HG02763 (cell line): ENCODE data around the gene MVB12A.

Experiments
- ATAC-seq: cut with Tn5 transposase; IDR thresholded peaks from one replicate; pipeline ENCODE4 v1.9.1; 2021; ENCODE audit warnings: mild to moderate bottlenecking, moderate library complexity; ENCODE audit not compliant: unreplicated experiment

MVB12A gene

DNA sequence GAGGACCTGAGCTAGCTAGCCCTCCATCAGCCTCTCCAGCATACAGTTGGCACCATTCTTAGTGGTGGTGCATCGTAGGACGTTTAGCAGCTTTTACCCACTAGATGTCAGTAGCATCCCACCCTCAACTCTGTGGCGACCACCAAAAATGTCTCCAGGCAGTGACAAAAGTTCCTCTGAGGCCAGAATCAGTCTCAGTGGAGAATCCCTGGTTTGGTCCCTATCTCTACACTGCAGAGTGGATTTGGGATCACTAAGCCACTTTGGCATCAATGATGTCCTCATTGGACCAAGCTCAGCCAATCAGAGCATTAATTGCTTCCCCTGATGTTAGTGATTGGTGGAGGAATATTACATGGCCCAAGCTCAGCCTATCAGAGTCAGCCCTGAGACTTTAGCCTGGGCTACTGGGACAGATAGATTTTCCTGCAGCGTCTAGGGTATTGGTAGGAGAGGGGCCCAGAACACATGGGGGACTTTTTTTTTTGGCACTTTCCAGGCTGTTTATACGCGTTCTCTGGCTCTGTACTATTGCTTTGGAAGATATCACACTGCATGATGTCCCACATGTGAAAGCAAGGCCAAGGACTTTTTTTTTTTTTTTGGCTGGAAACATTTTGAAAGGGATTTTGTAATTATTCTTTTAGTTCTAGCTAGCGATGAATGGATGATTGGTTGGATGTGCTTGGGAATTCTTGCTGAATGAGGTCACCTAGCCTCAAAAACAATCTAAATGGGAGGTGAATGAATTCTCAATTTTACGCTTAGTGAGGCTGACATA lies 21.6 kb downstream of the MVB12A start:
- no peak for ATAC-seq

DNA sequence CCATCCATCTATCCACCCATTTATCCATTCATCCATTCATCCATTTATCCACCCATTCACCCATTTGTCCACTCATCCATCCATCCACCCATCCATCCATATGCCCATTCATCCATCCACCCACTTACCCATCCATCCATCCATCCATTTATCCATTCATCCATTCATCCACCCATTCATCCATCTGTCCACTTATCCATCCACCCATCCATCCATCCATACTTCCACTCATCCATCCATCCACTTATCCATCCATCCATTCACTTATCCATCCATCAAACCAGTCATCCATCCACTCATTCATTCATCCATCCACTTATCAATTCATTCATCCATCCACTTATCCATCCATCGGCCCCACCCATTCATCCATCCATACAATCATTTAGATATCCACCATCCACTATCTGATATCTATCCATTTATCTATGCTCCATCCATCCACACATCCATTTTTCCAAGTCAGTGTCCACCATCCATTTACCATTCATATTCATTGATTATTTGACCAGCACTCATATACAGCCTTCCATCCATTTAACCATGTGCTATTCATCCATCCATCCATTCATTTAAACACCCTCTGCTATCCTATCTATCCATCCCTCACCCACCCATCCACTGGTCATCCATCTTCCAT lies 25.8 kb downstream of the MVB12A start:
- no peak for ATAC-seq

DNA sequence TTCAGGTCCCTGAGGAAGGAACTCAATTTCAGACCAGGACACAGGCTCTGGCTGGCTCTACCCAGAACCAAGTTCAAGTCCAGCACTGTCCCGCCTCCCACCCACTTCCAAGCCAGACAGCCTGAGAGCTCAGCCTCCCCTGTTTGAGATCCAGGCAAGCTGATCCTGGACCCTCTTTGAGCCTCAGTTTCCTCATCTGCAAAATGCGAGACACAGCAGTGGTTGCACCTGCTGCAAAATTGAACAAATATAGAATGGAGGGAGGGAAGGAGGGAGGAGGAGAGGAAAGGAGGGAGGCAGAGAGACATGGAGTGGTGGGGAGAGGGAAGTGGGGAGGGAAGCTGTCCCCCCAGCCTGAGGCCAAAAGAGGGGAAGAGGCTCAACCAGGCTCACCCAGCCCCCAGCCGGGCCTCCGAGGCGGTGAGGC lies 27.9 kb downstream of the MVB12A start:
- ATAC-seq = no peak

DNA sequence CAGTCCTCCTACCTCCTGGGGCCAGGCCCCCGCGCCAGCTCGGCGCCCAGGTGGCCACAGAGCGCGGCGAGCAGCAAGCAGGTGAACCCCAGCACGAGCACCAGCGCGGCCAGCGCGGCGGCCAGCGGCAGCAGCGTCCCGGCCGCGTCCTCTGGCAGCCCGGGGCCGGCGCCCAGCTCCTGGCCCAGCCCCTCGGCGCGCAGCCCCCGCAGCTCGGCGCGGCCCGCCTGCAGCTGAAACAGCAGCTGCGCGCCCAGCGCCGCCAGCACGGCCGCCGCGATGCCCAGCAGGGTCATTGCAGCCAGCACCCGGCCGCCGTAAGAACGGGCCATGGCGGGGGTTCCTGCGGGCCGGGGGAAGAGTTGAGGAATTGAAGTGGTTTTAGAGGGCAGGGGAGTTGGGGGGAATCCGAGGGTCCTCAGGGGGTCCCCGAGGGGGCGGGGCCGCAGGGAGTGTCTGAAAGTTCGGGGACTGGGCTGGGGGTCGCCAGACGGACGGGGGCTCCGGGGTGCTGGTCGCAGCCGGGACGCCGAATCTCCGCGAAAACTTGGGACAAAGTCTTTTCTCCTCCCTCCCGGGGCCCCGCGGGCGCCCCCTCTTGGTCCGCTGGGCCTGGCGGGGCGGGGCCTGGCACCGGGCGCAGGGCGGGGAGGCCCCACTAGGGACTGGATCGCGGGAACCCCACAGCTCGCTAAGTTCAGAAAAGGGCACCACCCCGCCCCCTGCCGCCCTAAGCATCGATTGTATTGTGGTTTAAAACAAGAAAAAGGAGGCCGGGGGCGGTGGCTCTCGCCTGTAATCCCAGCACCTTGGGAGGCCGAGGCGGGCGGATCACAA lies 28.5 kb downstream of the MVB12A start, which contains the start of gene TMEM221:
TSS of gene TMEM221 (minus strand) at position 538 of the 837 bp plus-strand sequence. CDS start at position 332, 206 bp downstream.
- ATAC-seq = no peak

DNA sequence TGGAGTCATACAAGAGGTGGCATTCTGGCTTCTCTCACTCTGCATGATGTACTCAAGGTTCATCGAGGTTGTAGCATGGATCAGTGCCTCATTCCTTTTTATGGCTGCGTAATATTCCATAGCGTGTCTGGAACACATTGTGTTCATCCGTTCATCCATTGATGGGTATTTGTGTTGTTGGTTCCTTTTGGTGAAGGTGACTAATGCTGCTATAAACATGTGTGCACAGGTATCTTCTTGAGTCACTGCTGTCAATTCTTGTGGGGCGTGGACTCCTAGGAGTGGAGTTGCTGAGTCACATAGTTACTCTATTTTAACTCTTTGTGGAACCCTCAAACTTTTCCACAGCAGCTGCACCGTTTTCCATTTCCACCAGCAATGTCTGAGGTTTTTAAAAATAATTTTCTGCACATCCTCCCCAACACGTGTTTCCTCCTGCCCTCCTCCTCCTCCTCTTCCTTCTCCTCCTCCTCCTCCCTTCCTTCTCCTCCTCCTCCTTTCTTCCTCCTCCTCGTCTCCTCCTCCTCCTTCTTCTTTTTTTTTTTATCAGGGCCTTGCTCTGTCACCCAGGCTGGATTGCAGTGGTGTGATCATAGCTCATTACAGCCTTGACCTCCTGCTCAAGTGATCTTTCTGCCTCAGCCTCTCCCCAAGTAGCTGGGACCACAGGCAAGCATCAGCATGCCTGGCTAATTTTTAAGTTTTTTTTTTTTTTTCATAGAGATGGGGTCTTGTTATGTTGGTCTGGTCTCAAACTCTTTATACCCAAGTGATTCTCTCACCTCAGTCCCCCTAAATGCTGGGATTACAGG lies 30.6 kb downstream of the MVB12A start:
- no peak for ATAC-seq

DNA sequence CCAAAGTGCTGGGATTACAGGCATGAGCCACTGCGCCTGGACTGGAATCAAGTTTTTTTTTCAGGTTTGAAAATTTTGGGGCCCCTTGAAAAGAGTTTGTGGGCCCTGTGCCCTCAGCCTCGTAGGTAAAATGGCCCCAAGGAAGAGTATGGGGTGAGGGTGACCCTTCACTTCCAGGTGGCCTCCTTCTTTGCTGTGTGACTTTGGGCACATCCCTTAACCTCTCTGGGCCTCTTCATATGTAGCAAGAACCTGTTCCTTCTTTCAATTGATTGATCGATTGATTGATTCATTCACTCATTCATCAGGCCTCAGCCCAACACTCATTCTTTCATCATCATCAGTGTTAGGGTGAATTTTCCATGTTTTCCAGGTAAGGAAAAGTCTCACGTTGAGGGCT lies 32.0 kb downstream of the MVB12A start:
- no peak for ATAC-seq

DNA sequence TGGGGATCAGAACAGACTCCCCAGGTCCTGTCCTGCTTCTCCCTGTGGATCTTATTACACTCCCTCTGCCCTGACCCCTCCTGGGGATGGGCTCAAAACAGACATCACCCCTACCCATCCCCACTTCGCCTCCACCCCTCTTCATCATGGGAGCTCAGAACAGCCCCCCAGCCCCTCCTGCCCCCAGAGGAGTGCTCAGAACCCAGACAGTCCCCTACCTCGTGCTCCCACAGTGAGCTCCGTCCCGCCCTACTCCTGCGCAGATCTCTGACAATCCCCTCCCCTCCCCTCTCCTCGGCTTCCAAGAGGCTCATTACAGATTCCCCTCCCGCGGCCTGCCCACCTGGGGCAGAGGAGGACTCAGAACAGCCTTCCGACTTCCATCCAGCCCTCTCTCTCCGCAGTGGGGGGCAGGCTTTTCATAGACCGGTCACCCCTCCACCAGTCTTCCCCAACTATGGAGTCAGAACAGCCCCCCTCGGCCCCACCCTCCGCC lies 34.8 kb downstream of the MVB12A start:
- no peak for ATAC-seq

DNA sequence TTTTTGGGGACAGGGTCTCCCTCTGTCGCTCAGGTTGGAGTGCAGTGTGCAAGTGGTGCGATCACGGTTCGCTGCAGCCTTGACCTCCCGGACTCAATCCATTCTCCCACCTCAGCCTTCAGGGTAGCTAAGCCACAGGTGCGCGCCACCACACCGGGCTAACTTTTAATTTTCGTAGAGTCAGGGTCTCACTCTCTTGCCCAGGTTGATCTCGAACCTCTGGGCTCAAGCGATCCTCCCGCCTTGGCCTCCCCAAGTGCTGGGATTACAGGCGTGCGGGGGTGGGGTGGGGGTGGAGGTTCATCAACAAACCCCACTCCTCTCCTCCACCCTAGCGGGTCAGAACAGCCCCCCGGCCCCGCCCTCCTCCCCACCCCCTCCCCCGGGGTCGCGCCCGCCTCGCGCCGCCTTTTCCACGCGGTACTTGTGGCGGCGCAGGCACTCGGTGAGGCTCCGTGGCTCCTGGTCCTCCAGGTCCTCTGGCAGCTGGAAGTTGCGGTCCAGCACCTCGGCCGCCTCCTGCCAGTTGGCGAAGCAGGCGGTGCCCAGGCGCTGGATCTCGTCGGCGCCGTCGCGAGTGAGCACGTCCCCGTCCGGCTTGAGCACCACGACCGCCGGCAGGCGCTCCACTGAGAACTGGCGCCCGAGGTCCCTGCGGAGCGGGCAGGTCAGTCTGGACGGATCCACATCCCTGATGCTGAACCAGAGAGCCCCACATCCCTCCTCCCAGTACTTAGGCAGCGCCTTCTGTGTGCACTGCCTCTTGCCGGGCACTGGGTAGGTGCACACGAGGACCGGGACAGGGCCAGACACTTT lies 35.7 kb downstream of the MVB12A start:
- ATAC-seq = no peak

DNA sequence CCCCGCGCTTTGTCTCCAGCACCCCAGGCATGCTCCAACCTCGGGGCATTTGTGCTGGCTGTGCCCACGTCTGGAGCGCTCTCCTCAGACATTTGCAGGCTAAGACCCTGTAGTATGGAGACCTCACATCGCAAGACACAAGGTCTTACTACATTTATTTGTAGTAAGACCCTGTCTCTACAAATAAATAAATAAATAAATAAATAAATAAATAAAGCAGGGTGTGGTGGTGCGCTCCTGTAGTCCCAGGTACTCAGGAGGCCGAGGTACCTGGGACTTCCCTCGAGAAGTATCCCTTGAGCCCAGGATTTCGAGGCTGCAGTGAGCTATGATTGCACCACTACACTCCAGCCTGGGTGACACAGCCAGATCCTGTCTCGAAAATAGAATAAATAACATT lies 36.3 kb downstream of the MVB12A start:
- ATAC-seq = no peak

DNA sequence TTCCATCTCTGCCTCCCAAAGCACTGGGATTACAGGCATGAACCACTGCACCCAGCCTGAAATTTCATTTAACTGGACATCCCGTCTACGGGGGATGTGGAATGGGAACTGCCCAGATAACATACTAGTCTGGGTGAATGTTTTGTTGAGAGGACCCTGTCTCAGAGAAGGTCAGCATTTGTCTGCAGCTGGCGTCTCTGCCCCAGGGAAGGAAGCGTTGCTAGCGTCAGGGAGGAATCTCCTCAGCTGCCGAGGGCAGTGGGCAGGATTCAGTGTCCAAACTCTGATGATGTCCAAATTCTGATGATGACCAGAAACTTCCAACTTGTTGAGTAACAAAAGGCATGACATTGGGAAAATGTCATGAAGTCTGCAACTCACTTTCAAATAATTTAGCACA lies 37.8 kb downstream of the MVB12A start:
- ATAC-seq = no peak

DNA sequence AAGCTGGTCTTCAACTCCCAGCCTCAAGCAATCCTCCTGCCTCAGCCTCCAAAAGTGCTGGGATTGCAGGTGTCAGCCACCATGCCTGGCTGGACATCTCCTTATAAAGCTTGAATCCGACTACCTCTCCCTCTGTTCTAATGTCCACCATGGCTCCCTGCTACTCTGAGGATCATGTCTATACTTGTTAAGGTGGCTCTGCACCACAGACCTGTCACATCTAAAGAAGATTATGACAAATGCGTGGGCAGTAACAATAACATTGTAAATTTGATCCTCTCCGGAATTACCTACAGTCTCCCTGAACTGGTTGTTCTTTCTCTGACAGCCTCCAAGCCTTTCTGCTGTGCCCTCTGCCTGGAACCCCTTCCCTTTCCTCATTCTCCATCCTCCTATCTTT lies 39.1 kb downstream of the MVB12A start:
- ATAC-seq = no peak

DNA sequence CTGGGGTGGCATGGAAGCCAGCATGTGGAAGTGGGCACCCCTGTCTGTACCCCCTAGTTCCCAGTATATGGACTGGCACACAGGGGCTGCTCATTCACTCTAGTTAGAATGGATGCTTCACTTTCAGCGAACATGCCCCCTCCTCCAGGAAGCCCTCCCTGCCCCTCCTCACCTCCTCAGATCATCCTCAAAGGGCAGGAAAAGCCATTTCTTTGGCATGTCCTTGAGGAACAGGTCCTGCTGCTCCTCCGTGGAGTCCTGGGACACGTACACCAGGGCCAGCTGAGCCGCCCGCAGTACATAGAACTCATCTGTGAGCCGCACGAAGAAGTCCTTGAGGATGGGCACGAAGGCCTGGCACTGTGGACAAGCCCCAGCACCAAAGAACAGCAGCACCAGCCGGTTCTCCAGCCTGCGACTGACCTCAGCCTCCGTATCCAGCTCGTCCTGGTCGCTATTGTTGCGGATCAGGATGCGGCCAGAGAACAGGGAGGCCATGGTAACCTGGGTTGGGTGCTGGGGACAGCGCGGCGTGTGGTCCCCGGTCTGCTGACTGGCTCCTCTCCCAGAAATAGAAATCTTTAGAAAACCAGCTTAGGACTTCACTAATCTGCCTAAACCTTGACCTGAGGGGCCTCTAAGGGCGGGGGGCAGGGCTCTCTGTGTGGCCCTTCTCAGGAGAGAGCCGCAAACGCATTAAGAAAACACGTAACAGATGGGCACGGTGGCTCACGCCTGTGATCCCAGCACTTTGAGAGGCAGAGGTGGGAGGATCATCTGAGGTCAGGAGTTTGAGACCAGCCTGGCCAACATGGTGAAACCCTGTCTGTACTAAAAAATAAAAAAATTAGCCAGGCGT lies 40.8 kb downstream of the MVB12A start, which contains the start of gene NXNL1:
TSS of gene NXNL1 (minus strand) at position 555 of the 859 bp plus-strand sequence. CDS start at position 498, 57 bp downstream.
- ATAC-seq = no peak

DNA sequence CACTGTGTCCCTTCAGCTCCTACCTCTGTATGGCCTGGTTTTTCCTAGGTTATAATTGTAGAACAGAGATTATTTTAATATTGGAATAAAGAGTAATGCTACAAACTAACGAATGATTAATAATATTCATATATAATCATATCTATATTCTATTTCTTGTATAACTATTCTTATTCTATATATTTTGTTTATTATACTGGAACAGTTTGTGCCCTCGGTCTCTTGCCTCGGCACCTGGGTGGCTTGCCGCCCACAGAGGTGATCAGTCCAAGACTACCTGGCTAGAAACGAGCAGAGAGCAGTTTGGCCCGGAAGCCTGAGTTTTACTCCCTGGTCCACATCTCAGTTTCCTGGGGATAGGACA lies 46.6 kb downstream of the MVB12A start:
- ATAC-seq = no peak

DNA sequence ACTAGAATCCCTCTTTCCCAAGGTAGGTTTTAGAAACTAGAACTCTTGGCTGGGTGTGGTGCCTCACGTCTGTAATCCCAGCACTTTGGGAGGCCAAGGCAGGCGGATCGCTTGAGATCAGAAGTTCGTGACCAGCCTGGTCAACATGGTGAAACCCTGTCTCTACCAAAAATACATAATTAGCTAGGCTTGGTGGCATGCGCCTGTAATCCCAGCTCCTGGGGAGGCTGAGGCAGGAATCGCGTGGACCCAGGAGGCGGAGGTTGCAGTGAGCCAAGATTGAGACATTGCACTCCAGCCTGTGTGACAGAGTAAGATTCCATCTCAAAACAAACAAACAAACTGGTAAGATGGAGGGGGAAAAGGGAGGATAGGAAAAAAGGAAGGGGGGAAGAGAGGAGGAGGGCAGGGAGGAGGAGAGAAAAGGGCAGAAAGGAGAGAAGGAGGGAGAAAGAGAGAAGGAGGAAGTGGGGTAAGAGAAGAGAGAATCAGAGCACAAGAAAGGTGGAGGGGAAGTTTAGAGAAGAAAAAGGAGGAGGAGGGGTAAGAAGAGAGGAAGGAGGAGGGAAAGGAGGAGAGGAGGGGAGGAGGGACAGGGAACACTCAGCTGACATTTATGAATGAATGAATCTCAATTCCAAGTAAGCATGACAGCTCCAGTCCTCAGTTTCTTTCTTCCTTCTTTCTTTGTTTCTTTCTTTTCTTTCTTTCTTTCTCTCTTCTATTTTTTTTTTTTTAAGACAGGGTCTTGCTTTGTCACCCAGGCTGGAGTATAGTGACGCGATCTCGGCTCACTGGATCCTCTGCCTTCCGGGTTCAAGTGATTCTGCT lies 47.8 kb downstream of the MVB12A start:
- ATAC-seq = no peak

DNA sequence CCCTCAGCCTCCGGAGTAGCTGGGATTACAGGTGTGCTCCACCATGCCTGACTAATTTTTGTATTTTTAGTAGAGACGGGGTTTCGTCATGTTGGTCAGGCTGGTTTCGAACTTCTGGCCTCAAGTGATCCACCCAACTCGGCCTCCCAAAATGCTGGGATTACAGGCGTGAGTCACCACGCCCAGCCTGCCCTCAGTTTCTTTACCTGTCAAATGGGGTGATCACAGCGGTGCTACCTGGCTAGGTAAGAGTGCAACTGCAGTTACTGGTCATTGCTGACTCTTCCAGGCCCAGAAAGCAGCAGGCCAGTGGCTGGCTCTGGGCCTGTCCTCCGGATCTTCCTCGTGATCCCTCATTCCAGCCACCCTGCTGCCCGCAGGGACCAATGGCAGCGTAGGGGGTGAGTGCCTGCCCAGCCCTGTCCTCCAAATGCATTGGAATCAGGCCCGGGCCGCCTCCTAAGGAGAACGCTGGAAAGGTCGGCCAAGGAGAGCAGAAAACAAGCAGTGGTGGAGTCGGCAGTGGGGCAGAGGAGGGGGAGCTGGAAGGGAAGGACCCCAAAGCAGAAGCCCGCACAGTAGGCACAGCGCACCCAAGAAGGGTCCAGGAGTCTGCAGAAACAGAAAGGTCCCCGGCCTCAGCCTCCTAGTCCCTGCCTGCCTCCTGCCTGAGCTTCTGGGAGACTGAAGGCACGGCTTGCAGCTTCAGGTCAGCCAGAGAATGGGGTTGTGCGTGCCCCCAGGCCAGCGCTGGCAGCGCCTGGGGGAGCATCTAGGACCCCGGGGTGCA lies 48.6 kb downstream of the MVB12A start:
- no peak for ATAC-seq

DNA sequence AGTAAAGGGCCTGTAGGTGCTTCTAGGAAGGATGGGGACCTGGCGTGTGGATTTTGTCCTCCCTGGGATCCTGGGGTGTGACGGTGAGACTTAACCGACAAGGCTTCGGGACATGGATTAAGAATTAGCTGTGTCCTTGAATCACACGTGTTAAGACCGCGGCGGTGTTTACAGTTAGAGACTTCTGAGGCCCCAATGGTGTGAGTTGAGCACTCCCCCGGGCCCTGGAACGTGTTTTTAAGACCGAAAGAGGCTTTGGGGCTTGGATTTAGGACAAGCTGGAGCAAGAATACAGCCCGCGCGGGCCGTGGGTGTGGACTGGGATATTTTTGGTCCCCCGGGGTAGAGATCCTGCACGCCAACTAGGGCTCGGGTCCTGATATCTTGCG lies 49.2 kb downstream of the MVB12A start:
- ATAC-seq = no peak

DNA sequence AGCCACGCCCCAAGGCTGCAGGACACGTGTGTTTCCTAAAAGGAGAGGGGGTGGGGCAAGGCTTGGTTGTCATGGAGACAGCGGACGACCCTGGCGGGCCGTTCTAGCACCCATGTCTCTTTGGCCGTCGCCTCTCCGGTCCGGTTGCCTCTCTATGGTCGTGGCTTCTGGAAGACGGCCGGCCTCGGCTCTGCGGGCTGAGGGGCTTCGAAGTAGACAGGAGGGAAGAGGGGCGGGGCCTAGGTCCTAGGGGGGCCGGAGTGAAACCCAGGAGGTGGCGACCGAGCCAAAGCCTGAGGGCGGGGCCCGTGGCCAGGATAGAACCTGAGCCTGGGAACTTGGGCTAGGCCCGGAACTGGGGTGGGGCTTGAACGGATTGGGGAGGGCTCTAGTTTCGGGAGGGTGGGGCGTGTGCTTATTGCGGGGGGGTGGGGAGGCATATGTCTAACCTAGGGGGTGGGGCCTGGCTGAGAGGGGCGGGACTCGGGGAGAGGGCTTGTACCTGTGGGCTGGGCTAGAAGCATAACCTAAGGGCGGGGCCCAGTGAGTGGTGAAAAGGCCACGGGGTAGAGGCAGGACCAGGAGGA lies 49.7 kb downstream of the MVB12A start:
- ATAC-seq = peak; percentile 45
